Kidney (tissue), 14 donors: ENCODE measurements around the gene KLK1. TPM values are rescaled to one million over a fixed set of nuclear protein-coding genes. Genes with fewer than 3 reads are reported as not detected.
"Not testable (repeated sequence)": the region's sequence is repeated elsewhere in the genome, so short reads cannot be mapped to it uniquely, and the experiment has no call there.

Experiments used
- DNase-seq, 5 donors: peaks; one replicate each; pipeline ENCODE4 v3.0.0-alpha.2; 2013 to 2020
- FAIRE-seq: peaks from 2 replicates; lab custom pipeline; 2012; peaks lifted over from hg19 to GRCh38; lab: Jason Lieb, UNC
- H3K27ac ChIP-seq, 2 donors: one replicate each; pipeline ENCODE4 v1.7.0; 2013; ENCODE audit warnings: low read depth in 2 of 2, low read length in 2 of 2, inconsistent platforms in 1 of 2
- H3K27me3 ChIP-seq: one replicate; pipeline ENCODE4 v1.7.1; 2013; ENCODE audit warnings: low read length, inconsistent platforms; ENCODE audit not compliant: control insufficient read depth, insufficient read depth
- H3K36me3 ChIP-seq, 3 donors: one replicate each; pipeline versions ENCODE4 v1.7.0 to v1.7.1; 2013; ENCODE audit warnings: low read length in 3 of 3, control low read depth in 1 of 3, inconsistent platforms in 1 of 3; ENCODE audit not compliant: insufficient read depth in 3 of 3, control insufficient read depth in 2 of 3
- H3K4me1 ChIP-seq, 3 donors: one replicate each; pipeline versions ENCODE4 v1.7.0 to v1.7.1; 2013; ENCODE audit warnings: low read length in 3 of 3, inconsistent platforms in 1 of 3, low read depth in 1 of 3; ENCODE audit not compliant: control insufficient read depth in 2 of 3, insufficient read depth in 2 of 3
- H3K4me3 ChIP-seq, 3 donors: one replicate each; pipeline versions ENCODE4 v1.7.0 to v1.8.1; 2013; ENCODE audit warnings: low read length in 3 of 3, control low read depth in 1 of 3, inconsistent platforms in 1 of 3
- H3K9ac ChIP-seq, 3 donors: one replicate each; pipeline versions ENCODE4 v1.7.0 to v1.7.1; 2013; ENCODE audit warnings: low read length in 3 of 3, control low read depth in 1 of 3, inconsistent platforms in 1 of 3
- H3K9me3 ChIP-seq, 3 donors: one replicate each; pipeline versions ENCODE4 v1.7.0 to v1.7.1; 2013; ENCODE audit warnings: low read length in 3 of 3, control low read depth in 1 of 3, inconsistent platforms in 1 of 3; ENCODE audit not compliant: control insufficient read depth in 2 of 3, insufficient read depth in 1 of 3
- CTCF ChIP-seq: IDR thresholded peaks from 3 replicates; pipeline ENCODE4 v1.5.1; 2012; ENCODE audit warnings: mild to moderate bottlenecking, moderate library complexity, borderline replicate concordance; ENCODE audit not compliant: insufficient read depth; ENCODE audit errors: extremely low read depth
- intact Hi-C: fragments of 100-400 bp; cut with DNase I; formaldehyde crosslinking; loops from one replicate; pipeline ENCODE4 v1.11.1; 2022
- polyA plus RNA-seq: library from polyadenylated mRNA; stranded (reverse); fragments of 350-450 nt; fragmentation: Illumina TruSeq; extraction: RNeasy Lipid Tissue Mini Kit (QIAGEN cat#74804); gene quantifications from one replicate; pipeline ENCODE4 v1.2.3, GENCODE V29; 2014; ENCODE audit warnings: low read depth, low replicate concordance; ENCODE audit not compliant: insufficient read depth
- total RNA-seq: library from RNA; stranded (reverse); fragmentation: NEBNext Ultra II Directional; extraction: Animal tissue kit (Norgen Biotek cat#: 25700); gene quantifications from one replicate; pipeline ENCODE4 v1.2.1, GENCODE V29; 2021
- donor health status: control.
- donor health status: control.
- donor health status: control.
- donor health status: control.
- donor health status: control.
- donor health status: DM: yes; HTN: yes; CAD: no.
- donor health status: Normal renal cell carcinoma (clear cell type).

Gene KLK1
- total and polyA plus RNA-seq, 2 donors from 2014 or later, result 0.41 to 827 TPM

GRCh38 chr19:50790396-50790795 lies 33.2 kb downstream of the KLK1 start, which contains the start of gene ACP4:
Gene ACP4 (plus strand): TSS chr19:50790415. CDS start chr19:50790415, 0 bp downstream.
- peaks cover 0 to 3% (median 0%) of the 10 kb centered on the region in 3 donors for H3K4me1 ChIP-seq
- H3K27me3 ChIP-seq, result no peaks in the 10 kb centered on the region
- intact Hi-C loops, result no loop called here
- FAIRE-seq (no peak), DNase-seq (no peak)
- H3K27ac ChIP-seq, result no peak within 1 kb of the TSS
- H3K4me3 ChIP-seq, result no peak within 1 kb of the TSS
- no peaks in the 10 kb centered on the region for H3K36me3 ChIP-seq
- TF ChIP-seq CTCF, result no peak
- H3K9ac ChIP-seq, result no peak within 1 kb of the TSS
- H3K9me3 ChIP-seq, result no peaks in the 10 kb centered on the region

GRCh38 chr19:50785329-50785728 lies 38.3 kb downstream of the KLK1 start:
- Histone ChIP-seq H3K9me3 (no peaks in the 10 kb centered on the region), H3K4me3 (no peak overlapping the region), H3K27me3 (no peaks in the 10 kb centered on the region), H3K4me1 (no peaks in the 10 kb centered on the region), H3K36me3 (no peaks in the 10 kb centered on the region), H3K27ac (no peak overlapping the region), H3K9ac (no peak overlapping the region)
- no peak for TF ChIP-seq CTCF
- DNase-seq (no peak), FAIRE-seq (no peak)
- intact Hi-C loops, result no loop called here

DNA sequence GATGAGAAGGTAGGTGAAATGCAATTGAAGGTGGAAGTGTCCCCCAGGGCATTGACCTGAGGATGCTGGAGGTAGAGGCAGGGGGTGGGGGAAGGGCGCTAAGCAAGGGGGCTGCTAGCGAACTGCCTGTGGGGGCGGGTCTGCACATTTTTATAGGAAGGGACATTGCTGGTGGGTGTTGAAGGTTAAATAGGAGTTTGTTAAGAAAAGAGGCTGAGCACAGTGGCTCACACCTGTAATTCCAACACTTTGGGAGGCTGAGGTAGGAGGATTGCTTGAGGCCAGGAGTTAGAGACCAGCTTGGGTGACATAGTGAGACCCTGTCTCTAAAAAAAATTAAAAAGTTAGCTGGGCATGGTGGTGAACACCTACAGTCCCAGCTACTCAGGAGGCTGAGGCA lies 38.9 kb downstream of the KLK1 start:
- Histone ChIP-seq H3K9ac (no peak overlapping the region), H3K9me3 (no peaks in the 10 kb centered on the region), H3K27ac (no peak overlapping the region), H3K4me1 (no peaks in the 10 kb centered on the region), H3K27me3 (peaks cover 3% of the 10 kb centered on the region), H3K4me3 (no peak overlapping the region), H3K36me3 (no peaks in the 10 kb centered on the region)
- DNase-seq, result no peak
- no peak for FAIRE-seq
- intact Hi-C loops, result no loop called here
- no peak for TF ChIP-seq CTCF

DNA sequence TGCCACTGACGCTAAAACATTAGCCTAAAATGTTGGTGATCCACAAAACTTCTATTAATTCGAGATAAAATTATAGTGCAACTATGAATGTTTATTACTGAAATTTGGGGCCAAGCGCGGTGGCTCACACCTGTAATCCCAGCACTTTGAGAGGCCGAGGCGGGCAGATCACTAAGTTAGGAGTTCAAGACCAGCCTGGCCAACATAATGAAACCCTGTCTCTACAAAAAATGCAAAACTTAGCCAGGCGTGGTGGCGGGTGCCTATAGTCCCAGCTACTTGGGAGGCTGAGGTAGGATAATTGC lies 39.8 kb downstream of the KLK1 start:
- H3K36me3 ChIP-seq, H3K9ac ChIP-seq, H3K4me1 ChIP-seq, intact Hi-C loops, H3K27ac ChIP-seq, H3K9me3 ChIP-seq, H3K4me3 ChIP-seq, FAIRE-seq, DNase-seq: not testable (repeated sequence)
- peaks cover 12% of the 10 kb centered on the region for H3K27me3 ChIP-seq
